Nucleus accumbens (tissue), 56 donors: Measurements from ENCODE around the gene SERPINB6.
"Not testable (repeated sequence)": the region's sequence is repeated elsewhere in the genome, so short reads cannot be mapped to it uniquely, and the experiment has no call there.

ENCODE experiments used
- DNase-seq, 56 donors: peaks; one replicate each; lab custom pipeline; 2025; lab: John Stamatoyannopoulos, UW

Gene SERPINB6

DNA sequence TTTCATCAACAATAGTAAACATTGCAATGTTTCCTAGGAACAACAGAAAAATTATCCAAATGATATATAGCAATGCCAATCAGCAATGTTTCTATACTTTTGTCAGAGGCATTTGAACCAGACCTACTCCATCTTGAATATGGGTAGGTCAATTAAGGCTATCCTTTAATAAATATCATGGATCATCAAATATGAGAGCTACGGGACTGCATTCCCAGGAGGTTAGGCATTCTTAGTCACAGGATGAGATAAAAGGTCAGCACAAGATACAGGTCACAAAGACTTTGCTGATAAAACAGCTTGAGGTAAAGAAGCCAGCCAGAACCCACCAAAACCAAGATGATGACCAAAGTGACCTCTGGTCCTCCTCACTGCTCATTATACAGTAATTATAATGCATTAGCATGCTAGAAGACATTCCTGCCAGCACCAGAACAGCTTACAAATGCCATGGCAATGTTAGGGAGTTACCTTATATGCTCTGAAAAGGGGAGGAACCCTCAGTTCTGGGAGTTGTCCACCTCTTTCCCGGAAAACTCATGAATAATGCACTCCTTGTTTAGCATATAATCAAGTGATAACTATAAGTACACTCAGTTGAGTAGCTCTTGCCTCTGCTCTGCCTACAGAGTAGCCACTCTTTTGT is 8.6 kb upstream of the SERPINB6 start:
- no peak for DNase-seq

DNA sequence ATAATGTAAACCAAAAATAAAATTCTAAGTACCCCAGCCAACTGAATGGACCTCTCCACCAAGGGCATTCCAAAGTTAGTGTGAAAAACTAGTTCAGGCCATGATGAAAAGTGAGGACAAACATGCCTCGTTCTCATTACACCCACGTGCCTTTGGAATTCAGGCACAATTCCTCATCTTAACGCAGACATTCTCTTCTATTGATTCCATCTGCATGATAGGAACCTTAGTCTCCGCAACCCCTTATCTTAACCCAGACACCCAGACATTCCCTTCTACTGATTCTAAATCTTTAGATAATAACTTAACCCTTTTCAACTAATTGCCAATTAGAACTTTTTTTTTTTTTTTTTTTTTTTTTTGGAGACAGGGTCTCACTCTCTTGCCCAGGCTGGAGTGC is 7.6 kb upstream of the SERPINB6 start:
- no peak for DNase-seq

DNA sequence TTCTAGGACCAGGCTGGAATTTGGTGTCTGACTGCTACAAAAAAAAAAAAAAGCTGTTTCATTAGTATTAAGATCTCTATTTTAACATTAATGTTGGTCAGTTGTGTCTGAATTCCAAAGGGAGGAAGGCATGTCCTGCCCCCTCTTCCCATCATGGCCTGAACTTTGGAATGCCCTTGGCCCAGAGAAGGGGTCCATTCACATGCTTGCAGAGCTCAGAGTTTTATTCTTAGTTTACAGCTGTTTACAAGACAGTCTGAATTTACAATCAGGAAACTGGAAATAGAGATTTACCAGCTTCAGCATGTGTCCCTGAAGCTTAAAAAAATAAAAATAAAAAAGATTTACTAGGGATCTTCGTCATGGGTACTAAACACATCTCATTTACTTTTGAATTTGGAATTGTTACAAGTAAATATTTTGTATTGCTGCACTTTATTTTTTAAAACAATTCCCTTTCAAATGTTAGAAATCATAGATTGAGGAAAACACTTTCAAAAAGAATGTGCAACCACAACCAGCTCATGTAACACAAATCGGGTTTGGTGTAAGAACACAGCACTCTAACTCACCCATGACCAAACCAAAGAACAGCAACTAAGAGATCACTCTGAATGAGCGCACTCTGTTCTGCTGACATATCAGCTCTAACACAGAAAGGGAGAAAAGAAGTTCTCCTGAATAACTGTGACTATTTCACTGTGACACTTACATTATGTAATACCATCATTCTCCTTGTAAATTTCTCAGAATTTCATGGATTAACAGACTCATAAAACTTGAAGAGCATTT is 6.6 kb upstream of the SERPINB6 start:
- no peak for DNase-seq

DNA sequence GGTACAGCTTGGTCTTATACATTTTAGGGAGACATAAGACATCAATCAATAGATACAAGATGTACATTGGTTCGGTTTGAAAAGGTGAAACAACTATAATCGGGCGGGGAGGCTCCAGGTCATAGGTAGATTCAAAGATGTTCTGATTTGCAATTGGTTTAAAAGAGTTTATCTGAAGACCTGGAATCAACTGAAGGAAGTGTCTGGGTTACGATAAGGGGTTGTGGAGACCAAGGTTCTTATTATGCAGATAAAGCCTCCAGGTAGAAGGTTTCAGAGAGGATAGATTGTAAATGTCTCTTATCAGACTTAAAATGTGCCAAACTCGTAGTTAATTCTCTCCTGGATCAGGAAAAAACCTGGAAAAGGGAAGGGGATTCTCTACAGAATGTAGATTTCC is 5.9 kb upstream of the SERPINB6 start:
- DNase-seq: no peak

DNA sequence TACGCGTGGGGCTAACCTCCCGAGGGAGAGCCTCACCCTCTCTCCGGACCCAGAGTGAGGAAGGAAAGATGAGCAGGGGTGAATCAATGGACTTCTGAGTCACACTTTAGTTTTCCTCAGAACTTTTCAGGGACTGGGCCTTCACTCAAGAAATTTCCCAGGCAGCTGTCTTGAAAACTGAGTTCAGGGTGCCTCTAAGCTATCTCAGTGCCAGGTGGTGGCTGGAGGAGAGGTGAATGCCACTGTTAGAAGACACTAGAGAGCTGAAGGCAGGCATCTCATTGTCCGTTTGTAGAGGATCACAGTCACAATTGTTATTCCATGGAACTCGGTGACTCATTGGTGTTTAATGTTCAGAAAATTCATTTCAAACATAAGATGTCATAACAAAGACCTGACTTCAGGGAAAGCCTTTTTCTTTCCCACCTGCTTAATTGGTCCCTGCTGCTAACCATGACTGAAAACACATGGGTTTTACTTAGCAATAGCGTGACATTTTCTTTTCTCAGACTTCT is 5.3 kb upstream of the SERPINB6 start:
- no peak for DNase-seq

DNA sequence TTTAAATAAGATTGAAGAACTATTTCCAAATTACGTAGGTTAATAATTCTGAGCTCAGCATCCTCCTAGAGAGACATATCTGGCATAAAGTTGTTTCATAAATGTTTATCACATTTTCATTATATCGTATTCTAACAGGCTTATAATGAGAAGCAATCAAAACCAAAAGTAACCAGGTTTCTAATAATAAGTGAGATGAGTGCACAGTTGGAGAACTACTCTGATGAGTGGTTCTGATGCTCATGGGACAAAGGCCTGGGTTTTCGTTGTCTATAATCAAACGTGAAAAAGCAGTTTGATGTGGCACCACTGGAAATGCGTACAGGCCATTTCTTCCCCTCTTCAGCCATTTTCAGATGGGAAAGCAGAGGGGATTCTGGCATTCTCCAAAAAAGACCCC is 4.7 kb upstream of the SERPINB6 start:
- no peak for DNase-seq

DNA sequence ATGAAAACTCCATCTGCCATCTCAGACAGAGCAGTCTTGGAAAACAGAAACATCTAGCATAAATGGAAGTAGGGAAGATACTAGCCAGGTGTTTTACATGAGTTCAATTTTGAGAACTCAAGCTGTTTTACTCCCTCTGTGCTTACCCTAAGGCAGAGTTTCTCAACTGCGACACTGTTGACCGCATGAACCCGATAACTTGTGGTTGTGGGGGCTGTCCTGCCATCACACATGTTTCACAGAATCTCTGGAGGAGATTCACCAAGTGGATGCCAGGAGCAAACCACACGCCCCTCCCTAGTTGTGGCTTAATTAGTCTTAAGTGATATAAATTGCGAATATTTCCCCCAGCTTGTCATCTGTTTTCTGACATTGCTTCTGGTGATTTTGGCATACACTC is 2.3 kb upstream of the SERPINB6 start:
- DNase-seq: no peak

DNA sequence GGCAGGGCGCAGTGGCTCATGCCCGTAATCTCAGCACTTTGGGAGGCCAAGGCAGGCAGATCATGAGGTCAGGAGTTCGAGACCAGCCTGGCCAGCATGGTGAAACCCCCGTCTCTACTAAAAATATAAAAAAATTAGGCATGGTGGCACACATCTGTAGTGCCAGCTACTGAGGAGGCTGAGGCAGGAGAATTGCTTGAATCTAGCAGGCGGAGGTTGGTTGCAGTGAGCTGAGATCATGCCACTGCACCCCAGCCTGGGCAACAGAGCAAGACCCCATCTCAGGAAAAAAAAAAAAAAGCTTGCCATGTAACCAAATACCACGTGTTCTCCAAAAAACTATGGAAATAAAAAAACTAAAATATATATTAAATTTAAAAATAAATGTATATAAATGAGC is 1.8 kb upstream of the SERPINB6 start:
- DNase-seq: not testable (repeated sequence)

DNA sequence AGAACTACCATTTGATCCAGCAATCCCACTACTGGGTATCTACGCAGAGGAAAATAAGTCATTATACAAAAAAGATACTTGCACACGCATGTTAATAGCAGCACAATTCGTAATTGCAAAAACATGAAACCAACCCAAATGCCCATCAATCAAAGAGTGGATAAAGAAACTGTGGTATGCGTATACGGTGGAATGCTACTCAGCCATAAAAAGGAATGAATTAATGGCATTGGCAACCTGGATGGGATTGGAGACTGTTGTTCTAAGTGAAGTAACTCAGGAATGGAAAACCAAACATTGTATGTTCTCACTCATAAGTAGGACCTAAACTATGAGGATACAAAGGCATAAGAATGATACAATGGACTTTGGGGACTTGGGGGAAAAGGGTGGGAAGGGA is 1.3 kb upstream of the SERPINB6 start:
- not testable (repeated sequence) for DNase-seq

DNA sequence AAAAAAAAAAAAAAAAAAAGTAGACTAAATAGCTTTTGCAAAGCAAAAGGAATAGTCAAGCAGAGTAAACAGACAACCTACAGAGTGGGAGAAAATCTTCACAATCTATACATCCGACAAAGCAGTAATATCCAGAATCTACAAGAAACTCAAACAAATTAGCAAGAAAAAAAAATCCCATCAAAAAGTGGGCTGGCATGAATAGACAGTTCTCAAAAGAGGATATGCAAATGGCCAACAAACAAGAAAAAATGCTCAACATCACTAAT is 786 bp upstream of the SERPINB6 start:
- DNase-seq: not testable (repeated sequence)

DNA sequence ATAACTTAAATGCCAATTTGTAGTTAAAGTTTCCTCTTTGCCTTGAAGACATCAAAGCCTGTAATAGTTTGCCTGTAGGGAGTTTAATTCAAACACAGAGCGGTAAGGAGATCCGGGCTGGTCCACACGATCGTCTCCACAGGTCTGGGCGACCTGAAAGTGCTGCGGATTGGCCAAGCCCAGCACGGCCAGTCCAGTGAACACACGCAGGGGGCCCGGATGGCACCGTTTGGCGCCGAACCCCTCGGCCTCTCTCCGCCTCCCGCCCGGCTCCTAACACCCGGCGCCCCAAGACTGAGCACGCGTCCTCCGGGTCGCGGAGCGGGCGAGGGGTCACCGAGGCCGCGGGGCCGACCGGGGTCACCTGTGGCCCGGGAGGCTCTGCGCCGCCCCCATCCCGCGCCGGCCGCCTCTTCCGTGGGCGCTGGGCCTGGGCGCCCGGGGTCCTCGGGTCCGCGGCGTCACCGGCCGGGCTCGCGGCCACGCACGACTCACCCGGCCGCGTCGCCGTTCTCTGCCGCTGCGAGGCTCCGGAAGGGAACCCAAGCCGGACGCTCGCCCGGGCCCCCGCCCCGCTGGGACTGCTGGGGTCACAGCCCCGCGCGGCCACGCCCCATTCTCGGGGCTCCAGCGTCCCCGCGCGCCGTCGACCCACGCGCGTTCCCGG is 481 bp downstream of the SERPINB6 start:
- DNase-seq: peak in 45 of 56 donors; percentile 32 to 86 (median 75)

DNA sequence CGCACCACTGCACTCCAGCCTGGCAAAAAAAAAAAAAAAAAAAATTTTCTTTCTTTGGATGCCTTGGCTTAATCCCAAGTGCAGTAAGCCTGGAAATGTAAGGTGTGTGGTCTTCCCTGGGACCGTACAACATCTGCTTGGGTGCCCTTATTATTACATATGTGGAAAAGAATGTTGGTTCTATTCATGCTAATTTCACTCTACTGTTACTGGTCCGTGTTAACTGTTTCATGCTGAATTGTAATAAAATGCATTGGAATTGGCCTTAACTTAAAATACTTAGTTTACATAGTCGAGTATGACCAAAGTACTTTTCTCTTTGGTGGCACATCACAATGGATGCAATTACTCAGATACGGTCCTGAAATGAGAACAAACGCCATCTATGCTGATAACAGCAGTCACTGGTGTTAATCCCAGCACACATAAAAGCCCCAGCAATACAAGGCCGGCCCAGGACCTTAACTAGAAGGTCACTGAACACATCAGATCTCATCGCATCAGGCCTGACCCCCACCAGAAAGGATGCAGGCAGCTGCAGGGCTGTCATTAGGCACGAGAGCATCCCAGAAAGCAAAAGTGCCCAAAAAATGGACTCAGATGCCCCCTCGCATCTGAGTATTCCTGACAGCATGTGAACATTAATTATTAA is 1.2 kb downstream of the SERPINB6 start:
- DNase-seq: no peak

DNA sequence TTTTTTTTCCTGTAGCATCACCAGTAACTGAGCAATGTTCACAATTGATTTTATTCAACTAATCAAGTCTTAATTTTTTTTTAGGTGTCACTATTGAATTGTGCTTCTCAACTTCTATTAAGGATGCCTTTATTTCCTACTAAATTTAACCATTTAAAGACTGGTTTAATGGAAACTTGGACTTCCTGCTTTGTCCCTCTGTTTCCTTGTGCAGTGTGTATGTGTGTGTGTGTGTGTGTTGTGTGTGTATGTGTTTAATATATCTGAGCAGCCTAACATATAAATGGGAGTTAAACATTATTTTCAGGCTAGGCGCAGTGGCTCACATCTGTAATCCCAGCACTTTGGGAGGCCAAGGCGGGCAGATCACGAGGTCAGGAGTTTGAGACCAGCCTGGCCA is 1.8 kb downstream of the SERPINB6 start:
- DNase-seq: no peak

DNA sequence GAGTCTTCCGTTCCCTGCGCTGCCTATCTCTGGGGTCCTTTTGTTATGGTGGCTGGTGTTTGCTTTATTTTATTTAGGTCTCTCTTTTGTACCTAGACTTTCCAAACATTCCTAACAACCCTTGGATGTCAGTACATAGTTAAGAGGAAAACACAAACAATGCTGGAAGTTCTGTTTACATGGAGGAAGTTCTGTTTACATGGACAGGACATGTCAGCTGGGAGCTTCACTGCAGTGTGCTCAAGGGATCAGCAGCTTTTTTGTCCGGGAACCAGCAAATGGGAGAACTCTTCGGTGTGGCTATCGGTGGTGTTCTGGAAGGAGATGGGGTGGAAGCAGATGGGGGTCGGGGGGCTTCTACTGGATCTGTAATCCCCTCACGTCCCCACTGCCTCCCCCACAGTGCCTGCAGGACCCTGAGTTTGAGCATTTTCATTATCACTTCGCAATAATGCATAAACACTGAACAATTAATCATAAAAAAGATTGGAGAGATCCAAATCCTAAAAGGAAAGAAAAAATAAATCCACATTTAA is 2.7 kb downstream of the SERPINB6 start:
- no peak for DNase-seq

DNA sequence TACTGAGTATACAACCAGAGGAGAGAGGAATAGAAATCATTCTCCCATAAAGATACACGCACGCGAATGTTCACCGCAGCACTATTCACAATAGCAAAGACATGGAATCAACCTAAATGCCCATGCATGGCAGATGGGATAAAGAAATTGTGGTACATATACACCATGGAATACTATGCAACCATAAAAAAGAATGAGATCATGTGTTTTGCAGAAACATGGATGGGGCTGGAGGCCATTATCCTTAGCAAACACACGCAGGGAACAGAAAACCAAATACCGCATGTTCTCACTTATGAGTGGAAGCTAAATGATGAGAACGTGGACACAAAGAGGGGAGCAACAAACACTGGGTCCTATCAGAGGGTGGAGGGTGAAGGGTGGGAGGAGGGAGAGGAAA is 3.4 kb downstream of the SERPINB6 start:
- DNase-seq: no peak

DNA sequence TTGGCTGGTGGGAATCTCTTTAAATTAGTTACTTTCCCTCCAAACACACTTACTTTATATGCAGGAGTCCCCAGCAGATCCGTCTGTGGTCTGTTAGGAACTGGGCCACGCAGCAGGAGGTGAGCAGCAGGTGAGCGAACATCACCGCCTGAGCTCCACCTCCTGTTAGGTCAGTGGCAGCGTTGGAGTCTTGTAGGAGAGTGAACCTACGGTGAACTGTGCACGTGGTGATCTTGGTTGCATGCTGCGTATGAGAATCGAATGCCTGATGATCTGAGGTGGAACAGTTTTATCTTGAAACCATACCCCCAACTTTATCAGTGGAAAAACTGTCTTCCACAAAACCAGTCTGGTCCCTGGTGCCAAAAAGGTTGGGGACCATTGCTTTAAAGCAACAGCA is 5.0 kb downstream of the SERPINB6 start:
- no peak for DNase-seq

DNA sequence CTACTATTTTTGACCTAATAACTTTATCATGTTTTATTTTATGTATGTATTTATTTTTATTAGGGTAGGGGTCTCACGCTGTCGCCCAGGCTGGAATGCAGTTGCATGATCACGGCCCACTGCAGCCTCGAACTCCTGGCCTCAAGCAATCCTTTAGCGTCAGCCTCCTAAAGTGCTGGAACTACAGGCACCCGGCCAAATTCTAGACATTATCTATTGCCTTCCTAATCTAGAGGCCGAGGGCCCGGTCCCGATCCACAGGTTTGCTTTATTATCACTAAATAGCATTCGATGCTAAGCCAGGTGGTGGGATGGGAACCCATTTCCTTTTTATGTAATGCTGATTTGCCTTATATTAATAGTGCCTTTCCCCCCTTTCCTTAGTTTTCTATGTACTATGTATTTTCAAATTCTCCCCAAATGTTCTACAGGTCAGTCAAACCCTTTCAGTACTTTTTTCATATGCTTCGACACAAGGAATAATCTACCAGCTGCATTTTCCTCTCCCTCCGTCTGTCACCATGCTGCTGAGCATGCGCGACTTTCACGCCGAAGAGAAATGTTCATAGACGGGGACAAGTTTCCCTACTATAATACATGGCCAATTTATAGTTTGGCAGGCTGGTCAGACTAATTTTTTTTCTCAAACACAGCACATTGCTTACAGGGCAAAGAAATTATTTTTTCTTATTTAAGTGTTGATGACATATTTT is 6.4 kb downstream of the SERPINB6 start:
- no peak for DNase-seq

DNA sequence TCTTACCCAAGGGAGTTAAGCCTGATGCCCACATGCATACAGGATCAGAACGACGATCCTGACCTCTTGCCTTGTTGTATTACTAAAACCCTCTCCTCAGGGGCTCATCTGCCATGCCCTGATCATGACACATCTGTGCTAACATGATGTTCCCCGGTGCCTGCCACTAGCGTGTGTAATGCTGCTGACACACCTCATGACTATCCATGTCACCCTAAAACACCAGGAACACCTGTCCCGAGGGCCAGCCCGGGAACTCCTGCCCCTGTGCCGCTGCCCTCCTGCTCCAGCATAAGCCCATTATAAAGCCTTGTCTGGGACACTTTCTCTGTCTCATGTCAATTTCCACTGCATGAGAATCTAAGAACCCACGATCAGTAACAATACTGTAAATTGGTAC is 7.6 kb downstream of the SERPINB6 start:
- DNase-seq: no peak

DNA sequence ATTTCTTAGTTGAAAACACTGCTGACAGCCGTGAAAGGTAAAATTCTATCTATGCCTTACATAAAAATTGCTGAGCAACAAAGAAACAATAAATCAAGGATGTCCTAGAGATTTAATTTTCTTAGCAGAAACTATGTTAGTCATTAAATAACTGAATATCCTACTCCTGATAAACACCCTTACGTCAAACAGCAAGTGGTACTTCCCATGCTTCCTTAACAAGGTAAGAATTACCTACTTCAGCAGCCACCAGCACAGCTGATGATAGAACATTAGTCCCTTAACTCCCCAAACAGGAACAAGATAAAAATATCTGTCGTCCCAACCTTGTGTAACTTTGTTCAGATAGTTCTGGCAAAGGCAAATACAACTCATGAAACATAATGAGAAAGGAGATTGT is 8.7 kb downstream of the SERPINB6 start:
- DNase-seq: no peak

DNA sequence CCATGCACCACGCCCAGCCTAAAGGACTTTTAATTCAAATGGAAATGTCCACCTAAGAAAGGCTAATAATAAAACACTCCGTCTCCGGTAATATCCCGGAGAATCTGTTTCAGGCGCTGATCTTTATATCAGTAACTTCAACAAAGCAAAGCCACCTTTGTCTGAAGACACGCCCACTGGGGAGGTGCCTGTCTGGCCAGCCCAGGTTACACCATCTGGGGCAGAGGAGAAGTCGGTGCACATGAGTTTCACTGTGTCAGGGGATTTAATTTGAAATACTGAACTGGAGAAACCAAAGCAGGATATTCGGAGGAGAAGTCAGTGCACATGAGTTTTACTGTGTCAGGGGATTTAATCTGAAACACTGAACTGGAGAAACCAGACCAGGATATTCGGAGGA is 9.4 kb downstream of the SERPINB6 start:
- no peak for DNase-seq
